GM18861 (cell line): ENCODE data around the gene PA2G4.
"Not testable (repeated sequence)": the region's sequence is repeated elsewhere in the genome, so short reads cannot be mapped to it uniquely, and the experiment has no call there.

Source experiments
- ATAC-seq: cut with Tn5 transposase; IDR thresholded peaks from one replicate; pipeline ENCODE4 v1.9.1; 2021; ENCODE audit not compliant: unreplicated experiment

PA2G4 gene

GRCh38 chr12:56152132-56152755 is 47.9 kb downstream of the PA2G4 start, which contains the start of gene MYL6B:
MYL6B (plus strand) TSS chr12:56152587; CDS start chr12:56153919, 1,332 bp downstream.
- ATAC-seq, result peak; percentile 83

GRCh38 chr12:56152756-56153677 is 48.7 kb downstream of the PA2G4 start:
- ATAC-seq, result no peak

- no peak for ATAC-seq
Measured at GRCh38 chr12:56153678-56154065, 49.3 kb downstream of the PA2G4 start.

GRCh38 chr12:56154246-56154771 is 50.0 kb downstream of the PA2G4 start:
- ATAC-seq, result no peak

GRCh38 chr12:56154818-56155217 is 50.5 kb downstream of the PA2G4 start:
- ATAC-seq, result no peak

- no peak for ATAC-seq
Measured at GRCh38 chr12:56155256-56155845, 51.0 kb downstream of the PA2G4 start.

- not testable (repeated sequence) for ATAC-seq
Measured at GRCh38 chr12:56156464-56157200, 52.3 kb downstream of the PA2G4 start.

- ATAC-seq, result no peak
Measured at GRCh38 chr12:56157201-56158028, 53.1 kb downstream of the PA2G4 start.

GRCh38 chr12:56158029-56158925 is 53.9 kb downstream of the PA2G4 start, which contains the start of gene MYL6:
MYL6 (plus strand) TSS chr12:56158359; CDS start chr12:56158402, 43 bp downstream.
- peak; percentile 81 for ATAC-seq

- ATAC-seq, result no peak
Measured at GRCh38 chr12:56158926-56159461, 54.6 kb downstream of the PA2G4 start.

GRCh38 chr12:56159482-56160192 is 55.3 kb downstream of the PA2G4 start:
- ATAC-seq, result no peak

GRCh38 chr12:56160193-56160763 is 55.9 kb downstream of the PA2G4 start:
- no peak for ATAC-seq

GRCh38 chr12:56160894-56161689 is 56.7 kb downstream of the PA2G4 start:
- ATAC-seq, result no peak

- ATAC-seq, result no peak
Measured at GRCh38 chr12:56161690-56162351, 57.5 kb downstream of the PA2G4 start.

- no peak for ATAC-seq
Measured at GRCh38 chr12:56162468-56163290, 58.3 kb downstream of the PA2G4 start.
